RWPE1 (cell line): ENCODE measurements around the gene IMMP2L.
A peak's percentile ranks its signal among the peaks of the same experiment; 100 is the strongest.

Experiments
- CTCF ChIA-PET: fragments of 350-600 bp; sonication (Branson Sonifier 250); formaldehyde crosslinking; extraction: SDS; loops from one replicate; lab custom pipeline; 2021; lab: Yijun Ruan, JAX
- POLR2A ChIA-PET: fragments of 400-600 bp; formaldehyde crosslinking; extraction: SDS; loops from one replicate; lab custom pipeline; 2020; ENCODE audit warnings: antibody characterized with exemption; ENCODE audit not compliant: low non-redundant PET; lab: Yijun Ruan, JAX
- DNase-seq: peaks from one replicate; pipeline ENCODE4 v3.0.0; 2012; ENCODE audit warnings: low spot score
- H3K27ac ChIP-seq: fragments of 450-650 bp; 2 replicates; pipeline ENCODE4 v1.5.1; 2017
- TF ChIP-seq, protein P1 (sequence below): fragments of 450-650 bp; conservative IDR thresholded peaks from 2 replicates; pipeline ENCODE4 v1.5.1; 2017; ENCODE audit warnings: low read depth, mild to moderate bottlenecking

The IMMP2L gene

DNA sequence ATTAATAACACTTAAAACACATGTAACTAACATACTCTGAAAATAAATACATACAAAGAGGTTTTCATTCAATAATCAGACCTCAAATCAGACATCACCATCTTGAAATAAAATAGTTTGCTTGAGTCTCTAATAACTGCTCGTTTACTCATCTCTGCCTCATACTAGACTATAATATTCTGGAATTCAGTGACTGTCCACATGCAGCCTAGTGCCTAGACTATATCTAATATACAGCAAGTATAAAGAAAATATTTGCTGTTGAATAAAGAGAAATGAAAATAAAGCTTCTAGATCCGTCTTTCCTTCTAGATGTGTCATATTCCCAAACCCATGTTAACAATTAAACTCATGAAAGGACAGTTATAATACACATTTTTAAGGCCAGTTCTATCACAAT, 707.6 kb downstream of the IMMP2L start:
- CTCF ChIA-PET, result no interaction called here
- TF ChIP-seq, protein P1, sequence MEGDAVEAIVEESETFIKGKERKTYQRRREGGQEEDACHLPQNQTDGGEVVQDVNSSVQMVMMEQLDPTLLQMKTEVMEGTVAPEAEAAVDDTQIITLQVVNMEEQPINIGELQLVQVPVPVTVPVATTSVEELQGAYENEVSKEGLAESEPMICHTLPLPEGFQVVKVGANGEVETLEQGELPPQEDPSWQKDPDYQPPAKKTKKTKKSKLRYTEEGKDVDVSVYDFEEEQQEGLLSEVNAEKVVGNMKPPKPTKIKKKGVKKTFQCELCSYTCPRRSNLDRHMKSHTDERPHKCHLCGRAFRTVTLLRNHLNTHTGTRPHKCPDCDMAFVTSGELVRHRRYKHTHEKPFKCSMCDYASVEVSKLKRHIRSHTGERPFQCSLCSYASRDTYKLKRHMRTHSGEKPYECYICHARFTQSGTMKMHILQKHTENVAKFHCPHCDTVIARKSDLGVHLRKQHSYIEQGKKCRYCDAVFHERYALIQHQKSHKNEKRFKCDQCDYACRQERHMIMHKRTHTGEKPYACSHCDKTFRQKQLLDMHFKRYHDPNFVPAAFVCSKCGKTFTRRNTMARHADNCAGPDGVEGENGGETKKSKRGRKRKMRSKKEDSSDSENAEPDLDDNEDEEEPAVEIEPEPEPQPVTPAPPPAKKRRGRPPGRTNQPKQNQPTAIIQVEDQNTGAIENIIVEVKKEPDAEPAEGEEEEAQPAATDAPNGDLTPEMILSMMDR, result no peak
- POLR2A ChIA-PET, result no interaction called here
- DNase-seq, result no peak
- H3K27ac ChIP-seq, result no peak overlapping the region

DNA sequence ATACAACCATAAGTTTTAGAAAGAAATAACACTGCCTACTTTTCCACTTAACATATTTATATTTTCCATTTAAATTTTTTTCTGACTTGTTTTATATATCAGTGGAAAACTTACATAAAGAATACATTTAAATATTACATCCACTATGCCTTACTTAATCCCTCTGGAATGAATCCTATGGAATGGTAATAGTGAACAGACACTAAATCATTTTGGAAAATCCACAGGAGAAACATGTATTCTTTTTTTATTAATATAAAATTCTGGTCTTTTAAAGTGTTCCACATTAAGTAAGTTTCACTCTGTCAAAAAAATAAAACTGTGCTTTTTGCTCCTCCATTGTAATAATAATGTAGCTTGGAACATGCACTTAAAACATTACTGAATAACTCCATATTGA, 708.1 kb downstream of the IMMP2L start:
- H3K27ac ChIP-seq, result no peak overlapping the region
- DNase-seq, result no peak
- TF ChIP-seq, protein P1, result no peak
- POLR2A ChIA-PET, result no interaction called here
- CTCF ChIA-PET, result no interaction called here

GRCh38 chr7:110853263-110853662, 709.0 kb downstream of the IMMP2L start:
- no peak for DNase-seq
- ChIA-PET POLR2A (no interaction called here), CTCF (interaction anchor here (0.6 kb wide), 1 partner anchor 119 kb away, joined by 5 read pairs; no protein-coding TSS in a partner anchor)
- TF ChIP-seq, protein P1, result no peak
- H3K27ac ChIP-seq, result no peak overlapping the region

DNA sequence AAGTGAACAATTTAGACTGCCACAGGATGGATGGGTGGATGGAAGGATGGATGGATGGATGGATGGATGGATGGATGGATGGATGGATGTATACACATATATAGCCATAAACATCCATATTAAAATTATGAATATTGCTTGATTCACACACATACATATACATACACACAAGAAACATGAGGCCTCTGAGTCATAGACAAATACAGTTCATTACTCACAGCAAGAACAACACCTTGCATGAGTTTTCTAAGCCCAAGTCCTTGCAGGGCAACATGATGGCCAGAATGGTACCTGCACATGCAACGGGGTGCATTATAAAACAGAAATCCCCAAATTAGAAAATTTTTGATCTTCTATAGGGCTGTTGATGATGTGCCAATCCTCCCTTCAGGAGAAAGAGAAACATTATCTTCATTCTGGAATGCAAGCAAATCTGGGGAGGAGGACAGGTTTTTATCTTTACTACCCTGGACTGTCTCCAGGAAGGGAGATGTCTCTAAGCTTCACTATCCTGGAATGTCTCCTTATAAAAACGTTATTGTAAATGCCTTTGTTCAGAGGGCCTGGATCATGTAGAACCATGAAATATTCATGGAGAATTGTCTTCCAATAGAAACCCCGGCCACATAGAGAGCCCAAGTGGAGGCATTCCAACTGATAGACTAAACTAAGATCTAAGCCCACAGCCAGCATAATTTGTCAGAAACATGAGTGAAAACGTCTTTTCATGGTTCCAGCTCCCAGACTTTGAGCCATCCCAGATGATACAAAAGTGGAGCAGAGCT, 709.9 kb downstream of the IMMP2L start:
- no peak overlapping the region for H3K27ac ChIP-seq
- TF ChIP-seq, protein P1, result no peak
- DNase-seq, result peak; percentile 1
- ChIA-PET CTCF (interaction anchor here (0.6 kb wide), 1 partner anchor 120 kb away, joined by 5 read pairs; no protein-coding TSS in a partner anchor), POLR2A (no interaction called here)

- TF ChIP-seq, protein P1, result no peak
- no peak for DNase-seq
- H3K27ac ChIP-seq, result no peak overlapping the region
- ChIA-PET CTCF (no interaction called here), POLR2A (no interaction called here)
These were observed 712.1 kb downstream of the IMMP2L start for GRCh38 chr7:110850224-110850623.

DNA sequence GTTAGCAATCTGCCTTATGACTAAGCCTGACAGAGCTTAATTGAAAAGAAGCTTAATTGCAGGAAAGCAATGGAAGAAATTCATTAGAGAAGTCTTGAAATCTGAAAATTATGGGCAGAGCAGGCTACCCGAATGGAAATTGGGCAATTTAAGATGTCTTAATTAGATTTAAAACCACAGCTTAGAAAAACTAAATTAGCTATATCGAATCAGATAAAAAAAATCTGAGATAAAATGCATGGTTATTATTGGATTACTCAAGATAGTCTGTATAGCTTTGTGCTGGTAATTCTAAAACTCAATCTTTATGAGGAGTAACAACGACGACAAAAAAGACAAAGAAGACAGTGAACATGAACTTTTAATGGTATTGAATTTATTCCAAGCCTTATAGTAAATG, 719.5 kb downstream of the IMMP2L start:
- POLR2A ChIA-PET, result no interaction called here
- TF ChIP-seq, protein P1, result no peak
- no peak overlapping the region for H3K27ac ChIP-seq
- CTCF ChIA-PET, result no interaction called here
- DNase-seq, result no peak
